GM19372 (cell line): Measurements from ENCODE around the gene GALP.
"Not testable (repeated sequence)": the region's sequence is repeated elsewhere in the genome, so short reads cannot be mapped to it uniquely, and the experiment has no call there.

Experiments
- ATAC-seq: cut with Tn5 transposase; IDR thresholded peaks from one replicate; pipeline ENCODE4 v1.9.1; 2021; ENCODE audit warnings: mild to moderate bottlenecking, low read depth, moderate library complexity; ENCODE audit not compliant: unreplicated experiment

The GALP gene

GRCh38 chr19:56175861-56176307 is at the start of gene GALP:
Gene GALP, plus strand, starts transcription at chr19:56176008. Its CDS starts 1,101 bp downstream, at chr19:56177109.
- ATAC-seq = not testable (repeated sequence)

GRCh38 chr19:56126983-56127780 is 48.6 kb upstream of the GALP start:
- ATAC-seq = no peak

- ATAC-seq = no peak
Observed at GRCh38 chr19:56130006-56130405, 45.8 kb upstream of the GALP start.

GRCh38 chr19:56131651-56132050 is 44.2 kb upstream of the GALP start:
- no peak for ATAC-seq

- no peak for ATAC-seq
Observed at GRCh38 chr19:56132316-56132822, 43.4 kb upstream of the GALP start.

GRCh38 chr19:56133858-56134653 is 41.8 kb upstream of the GALP start:
- ATAC-seq = no peak

GRCh38 chr19:56134654-56134921 is 41.2 kb upstream of the GALP start:
- ATAC-seq = no peak

GRCh38 chr19:56136362-56136761 is 39.4 kb upstream of the GALP start:
- no peak for ATAC-seq

GRCh38 chr19:56137405-56137804 is 38.4 kb upstream of the GALP start:
- ATAC-seq = no peak

GRCh38 chr19:56138069-56138468 is 37.7 kb upstream of the GALP start:
- ATAC-seq = no peak

- ATAC-seq = no peak
Observed at GRCh38 chr19:56139847-56140582, 35.8 kb upstream of the GALP start.

- ATAC-seq = peak; percentile 85
Observed at GRCh38 chr19:56140583-56141416, 35.0 kb upstream of the GALP start, which contains the start of gene ZNF444. Gene ZNF444, plus strand, starts transcription at chr19:56141287. Its CDS starts 5,625 bp downstream, at chr19:56146912.

- ATAC-seq = no peak
Observed at GRCh38 chr19:56141417-56141993, 34.3 kb upstream of the GALP start.

- ATAC-seq = no peak
Observed at GRCh38 chr19:56142087-56142787, 33.6 kb upstream of the GALP start.

GRCh38 chr19:56142897-56143434 is 32.8 kb upstream of the GALP start:
- no peak for ATAC-seq

GRCh38 chr19:56144376-56144775 is 31.4 kb upstream of the GALP start:
- ATAC-seq = no peak

GRCh38 chr19:56144831-56145230 is 31.0 kb upstream of the GALP start:
- no peak for ATAC-seq

GRCh38 chr19:56145698-56146097 is 30.1 kb upstream of the GALP start:
- no peak for ATAC-seq

- no peak for ATAC-seq
Observed at GRCh38 chr19:56146904-56147303, 28.9 kb upstream of the GALP start.
